HepG2 (cell line): ENCODE results near the gene POP5. TPM values are rescaled to one million over a fixed set of nuclear protein-coding genes. Genes with fewer than 3 reads are reported as not detected.

Experiments used
- AGO2 ChIP-seq: fragments of 200-400 bp; formaldehyde crosslinking; optimal IDR thresholded peaks from 2 replicates; pipeline ENCODE3; 2017; ENCODE audit warnings: mild to moderate bottlenecking, low read depth, low read length, moderate library complexity
- AKAP8 ChIP-seq: sonication (generic); formaldehyde crosslinking; IDR thresholded peaks from 2 replicates; pipeline ENCODE4 v1.5.1; 2020; ENCODE audit warnings: mild to moderate bottlenecking, missing genetic modification reagents
- BORCS8-MEF2B ChIP-seq: sonication (generic); formaldehyde crosslinking; IDR thresholded peaks from 2 replicates; pipeline ENCODE4 v1.8.0; 2022; ENCODE audit warnings: mild to moderate bottlenecking, missing genetic modification reagents
- CBX5 ChIP-seq: sonication (generic); formaldehyde crosslinking; IDR thresholded peaks from 2 replicates; pipeline ENCODE4 v1.4.0; 2020; ENCODE audit warnings: missing genetic modification reagents, borderline replicate concordance
- CTCF ChIP-seq: sonication (generic); formaldehyde crosslinking; IDR thresholded peaks from 2 replicates; pipeline ENCODE4 v1.5.0; 2020; ENCODE audit warnings: mild to moderate bottlenecking, missing genetic modification reagents, moderate library complexity
- FOXC1 ChIP-seq: sonication (generic); formaldehyde crosslinking; IDR thresholded peaks from 2 replicates; pipeline ENCODE4 v1.8.0; 2022; ENCODE audit warnings: mild to moderate bottlenecking, missing genetic modification reagents, borderline replicate concordance
- FOXO1 ChIP-seq: sonication (generic); formaldehyde crosslinking; IDR thresholded peaks from 2 replicates; pipeline ENCODE4 v1.4.0; 2020; ENCODE audit warnings: missing genetic modification reagents
- JDP2 ChIP-seq: sonication (generic); formaldehyde crosslinking; IDR thresholded peaks from 2 replicates; pipeline ENCODE4 v1.8.1; 2022; ENCODE audit warnings: missing genetic modification reagents, borderline replicate concordance
- JUN ChIP-seq: sonication (generic); formaldehyde crosslinking; IDR thresholded peaks from 2 replicates; pipeline ENCODE4 v1.4.0; 2020; ENCODE audit warnings: mild to moderate bottlenecking, missing genetic modification reagents
- LRRFIP1 ChIP-seq: sonication (generic); formaldehyde crosslinking; conservative IDR thresholded peaks from 2 replicates; pipeline ENCODE4 v1.4.0; 2020; ENCODE audit warnings: missing genetic modification reagents
- NFYC ChIP-seq: IDR thresholded peaks from 2 replicates; pipeline ENCODE4 v1.6.1; 2016; ENCODE audit warnings: missing genetic modification reagents, missing compliant biosample characterization
- REL ChIP-seq: sonication (generic); formaldehyde crosslinking; conservative IDR thresholded peaks from 2 replicates; pipeline ENCODE4 v1.8.0; 2022; ENCODE audit warnings: mild to moderate bottlenecking, missing genetic modification reagents, moderate library complexity
- SPEN ChIP-seq: sonication (generic); formaldehyde crosslinking; IDR thresholded peaks from 2 replicates; pipeline ENCODE4 v1.5.1; 2020; ENCODE audit warnings: low read depth, mild to moderate bottlenecking, missing genetic modification reagents
- ZMAT3 ChIP-seq: sonication (generic); formaldehyde crosslinking; conservative IDR thresholded peaks from 2 replicates; pipeline ENCODE4 v1.7.0; 2021; ENCODE audit warnings: missing genetic modification reagents
- ZNF333 ChIP-seq: sonication (generic); formaldehyde crosslinking; IDR thresholded peaks from 2 replicates; pipeline ENCODE4 v1.4.0; 2020; ENCODE audit warnings: mild to moderate bottlenecking, missing genetic modification reagents, borderline replicate concordance
- ZNF34 ChIP-seq: sonication (generic); formaldehyde crosslinking; IDR thresholded peaks from 2 replicates; pipeline ENCODE4 v1.4.0; 2020; ENCODE audit warnings: mild to moderate bottlenecking, missing genetic modification reagents, borderline replicate concordance
- ZNF468 ChIP-seq: sonication (generic); formaldehyde crosslinking; IDR thresholded peaks from 2 replicates; pipeline ENCODE4 v1.8.0; 2022; ENCODE audit warnings: mild to moderate bottlenecking, moderate library complexity, missing genetic modification reagents
- polyA plus RNA-seq, 8 experiments: library from polyadenylated mRNA; depleted of rRNA in 3 of 8; stranded (reverse) in 7 of 8; unstranded in 1 of 8; fragments of >200 nt; fragmentation: Illumina TruSeq in 4 of 8; extraction: Trizol in 4 of 8; gene quantifications; 2 replicates each; pipeline versions ENCODE4 v1.2.1 to v1.2.3, GENCODE V29; 2011 to 2016; ENCODE audit warnings: low read depth in 4 of 8, missing spikeins in 1 of 8, mixed read lengths in 1 of 8; ENCODE audit not compliant: insufficient read depth in 1 of 8
- total RNA-seq, 5 experiments: library from RNA; depleted of rRNA; stranded (reverse); fragments of >200 nt; fragmentation: Illumina TruSeq; extraction: Trizol; gene quantifications; 2 replicates each; pipeline ENCODE4 v1.2.3, GENCODE V29; 2016; ENCODE audit warnings: low read depth in 1 of 5
- TF ChIP-seq, protein P1 (sequence below): IDR thresholded peaks from 2 replicates; pipeline ENCODE4 v1.6.1; 2016; ENCODE audit warnings: low read depth, control low read depth
- TF ChIP-seq, protein P2 (sequence below): IDR thresholded peaks from 2 replicates; pipeline ENCODE4 v1.6.1; 2016; ENCODE audit warnings: missing compliant biosample characterization, missing genetic modification reagents, borderline replicate concordance
- TF ChIP-seq, protein P3 (sequence below): conservative IDR thresholded peaks from 2 replicates; pipeline ENCODE4 v1.6.1; 2018; ENCODE audit warnings: missing genetic modification reagents

Gene POP5
- total and polyA plus RNA-seq, 2 of the 13 experiments (the other 11 are each of a cell fraction or from before 2014, with no cell fraction given): 45.6 to 61.3 TPM

GRCh38 chr12:120528861-120529525, 52.2 kb downstream of the POP5 start, which contains the start of gene COQ5 (continued):
- TF ChIP-seq CTCF (CRISPR knock-in tag) (0 out of 2 replicates have a peak, but pooled peaks have one; percentile 5), CBX5 (CRISPR knock-in tag) (no peak), SPEN (CRISPR knock-in tag) (peak; percentile 86), FOXO1 (CRISPR knock-in tag) (peak; percentile 73), ZNF333 (0 out of 2 replicates have a peak, but pooled peaks have one; percentile 45), JUN (CRISPR knock-in tag) (peak; percentile 34; the same call in 1 of the 2 replicates), ZNF468 (CRISPR knock-in tag) (no peak), ZMAT3 (no peak; the same call in 1 of the 2 replicates), AGO2 (no peak), LRRFIP1 (CRISPR knock-in tag) (no peak), FOXC1 (CRISPR knock-in tag) (peak; percentile 94), REL (CRISPR knock-in tag) (0 out of 2 replicates have a peak, but pooled peaks have one; percentile 67), BORCS8-MEF2B (CRISPR knock-in tag) (peak; percentile 54; the same call in 1 of the 2 replicates), AKAP8 (CRISPR knock-in tag) (0 out of 2 replicates have a peak, but pooled peaks have one; percentile 50), NFYC (CRISPR knock-in tag) (peak; percentile 18; the same call in 1 of the 2 replicates), ZNF34 (CRISPR knock-in tag) (0 out of 2 replicates have a peak, but pooled peaks have one; percentile 34), JDP2 (CRISPR knock-in tag) (no peak)
- TF ChIP-seq, protein P1, sequence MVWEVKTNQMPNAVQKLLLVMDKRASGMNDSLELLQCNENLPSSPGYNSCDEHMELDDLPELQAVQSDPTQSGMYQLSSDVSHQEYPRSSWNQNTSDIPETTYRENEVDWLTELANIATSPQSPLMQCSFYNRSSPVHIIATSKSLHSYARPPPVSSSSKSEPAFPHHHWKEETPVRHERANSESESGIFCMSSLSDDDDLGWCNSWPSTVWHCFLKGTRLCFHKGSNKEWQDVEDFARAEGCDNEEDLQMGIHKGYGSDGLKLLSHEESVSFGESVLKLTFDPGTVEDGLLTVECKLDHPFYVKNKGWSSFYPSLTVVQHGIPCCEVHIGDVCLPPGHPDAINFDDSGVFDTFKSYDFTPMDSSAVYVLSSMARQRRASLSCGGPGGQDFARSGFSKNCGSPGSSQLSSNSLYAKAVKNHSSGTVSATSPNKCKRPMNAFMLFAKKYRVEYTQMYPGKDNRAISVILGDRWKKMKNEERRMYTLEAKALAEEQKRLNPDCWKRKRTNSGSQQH (CRISPR knock-in tag): peak; percentile 94
- TF ChIP-seq, protein P2, sequence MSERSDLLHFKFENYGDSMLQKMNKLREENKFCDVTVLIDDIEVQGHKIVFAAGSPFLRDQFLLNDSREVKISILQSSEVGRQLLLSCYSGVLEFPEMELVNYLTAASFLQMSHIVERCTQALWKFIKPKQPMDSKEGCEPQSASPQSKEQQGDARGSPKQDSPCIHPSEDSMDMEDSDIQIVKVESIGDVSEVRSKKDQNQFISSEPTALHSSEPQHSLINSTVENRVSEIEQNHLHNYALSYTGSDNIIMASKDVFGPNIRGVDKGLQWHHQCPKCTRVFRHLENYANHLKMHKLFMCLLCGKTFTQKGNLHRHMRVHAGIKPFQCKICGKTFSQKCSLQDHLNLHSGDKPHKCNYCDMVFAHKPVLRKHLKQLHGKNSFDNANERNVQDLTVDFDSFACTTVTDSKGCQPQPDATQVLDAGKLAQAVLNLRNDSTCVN (CRISPR knock-in tag): 0 out of 2 replicates have a peak, but pooled peaks have one; percentile 44
- TF ChIP-seq, protein P3, sequence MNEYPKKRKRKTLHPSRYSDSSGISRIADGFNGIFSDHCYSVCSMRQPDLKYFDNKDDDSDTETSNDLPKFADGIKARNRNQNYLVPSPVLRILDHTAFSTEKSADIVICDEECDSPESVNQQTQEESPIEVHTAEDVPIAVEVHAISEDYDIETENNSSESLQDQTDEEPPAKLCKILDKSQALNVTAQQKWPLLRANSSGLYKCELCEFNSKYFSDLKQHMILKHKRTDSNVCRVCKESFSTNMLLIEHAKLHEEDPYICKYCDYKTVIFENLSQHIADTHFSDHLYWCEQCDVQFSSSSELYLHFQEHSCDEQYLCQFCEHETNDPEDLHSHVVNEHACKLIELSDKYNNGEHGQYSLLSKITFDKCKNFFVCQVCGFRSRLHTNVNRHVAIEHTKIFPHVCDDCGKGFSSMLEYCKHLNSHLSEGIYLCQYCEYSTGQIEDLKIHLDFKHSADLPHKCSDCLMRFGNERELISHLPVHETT (CRISPR knock-in tag): 0 out of 2 replicates have a peak, but pooled peaks have one; percentile 46
